PC-3 (cell line): ENCODE results near the gene CSRP1. TPM values are rescaled to one million over a fixed set of nuclear protein-coding genes. Genes with fewer than 3 reads are reported as not detected.
A peak's percentile ranks its signal among the peaks of the same experiment; 100 is the strongest.

Experiments used
- ATAC-seq: fragments of 200-7000 bp; cut with Tn5 transposase; 2 replicates; pipeline ENCODE4 v1.9.1; 2020; ENCODE audit warnings: mild to moderate bottlenecking, moderate library complexity
- BruUV-seq: library from RNA; stranded (reverse); fragments of 400-500 nt; replicated peaks from 2 replicates; lab custom pipeline; 2021; lab: Mats Ljungman, UMichigan
- CTCF ChIA-PET: fragments of 300-600 bp; sonication (Branson Sonifier 250); formaldehyde crosslinking; loops from one replicate; lab custom pipeline; 2022; ENCODE audit warnings: antibody characterized with exemption; lab: Charles Lee
- POLR2A ChIA-PET: fragments of 300-600 bp; sonication (Branson Sonifier 250); formaldehyde crosslinking; loops from one replicate; lab custom pipeline; 2022; ENCODE audit warnings: antibody characterized with exemption; ENCODE audit not compliant: unreplicated experiment; lab: Charles Lee
- DNase-seq: peaks from one replicate; pipeline ENCODE4 v3.0.0-alpha.2; 2015
- H2AFZ ChIP-seq: fragments of 300-600 bp; sonication (generic); 2 replicates; pipeline ENCODE4 v1.6.0; 2016; ENCODE audit warnings: antibody characterized with exemption, low read length
- H3F3A ChIP-seq: fragments of 300-600 bp; sonication (generic); one replicate; pipeline ENCODE4 v1.6.0; 2017; ENCODE audit warnings: antibody characterized with exemption, low read length, control low read depth, mild to moderate bottlenecking; ENCODE audit not compliant: unreplicated experiment
- H3K27ac ChIP-seq: fragments of 300-600 bp; sonication (generic); 2 replicates; pipeline ENCODE4 v1.5.1; 2016; ENCODE audit warnings: mild to moderate bottlenecking, low read length
- H3K27me3 ChIP-seq: fragments of 300-600 bp; sonication (generic); 2 replicates; pipeline ENCODE4 v1.6.1; 2016; ENCODE audit warnings: low read length, mixed read lengths
- H3K36me3 ChIP-seq: fragments of 300-600 bp; sonication (generic); 2 replicates; pipeline ENCODE4 v1.6.1; 2016; ENCODE audit warnings: low read depth, mixed run types, low read length, mixed read lengths
- H3K4me1 ChIP-seq: fragments of 300-600 bp; sonication (generic); 2 replicates; pipeline ENCODE4 v1.5.1; 2016; ENCODE audit warnings: low read length; ENCODE audit not compliant: insufficient read depth
- H3K4me2 ChIP-seq: fragments of 300-600 bp; sonication (generic); 2 replicates; pipeline ENCODE4 v1.6.0; 2016; ENCODE audit warnings: low read length
- H3K4me3 ChIP-seq: fragments of 300-600 bp; sonication (generic); 2 replicates; pipeline ENCODE4 v1.5.1; 2016; ENCODE audit warnings: mild to moderate bottlenecking, low read length, mixed read lengths
- H3K79me2 ChIP-seq: fragments of 300-600 bp; sonication (generic); 2 replicates; pipeline ENCODE4 v1.6.1; 2017; ENCODE audit warnings: low read length, mixed read lengths
- H3K9ac ChIP-seq: fragments of 300-600 bp; sonication (generic); 2 replicates; pipeline ENCODE4 v1.6.0; 2016; ENCODE audit warnings: mild to moderate bottlenecking, low read length
- H3K9me2 ChIP-seq: fragments of 300-600 bp; sonication (generic); replicated peaks from 2 replicates; pipeline ENCODE4 v1.6.1; 2016; ENCODE audit warnings: mixed run types, low read length, mixed read lengths
- H3K9me3 ChIP-seq: fragments of 300-600 bp; sonication (generic); 2 replicates; pipeline ENCODE4 v1.6.1; 2016; ENCODE audit warnings: low read length, mixed read lengths
- H4K20me1 ChIP-seq: fragments of 300-600 bp; sonication (generic); 2 replicates; pipeline ENCODE4 v1.6.1; 2016; ENCODE audit warnings: low read length, mixed read lengths
- CTCF ChIP-seq: fragments of 300-600 bp; sonication (generic); conservative IDR thresholded peaks from 2 replicates; pipeline ENCODE4 v1.5.1; 2017; ENCODE audit warnings: antibody characterized with exemption, low read depth, mild to moderate bottlenecking, low read length
- EZH2 ChIP-seq: fragments of 300-600 bp; sonication (generic); IDR thresholded peaks from one replicate; pipeline ENCODE4 v1.6.1; 2017; ENCODE audit warnings: antibody characterized with exemption, mild to moderate bottlenecking, low read length; ENCODE audit not compliant: unreplicated experiment
- EZH2phosphoT487 ChIP-seq: fragments of 300-600 bp; sonication (generic); IDR thresholded peaks from 2 replicates; pipeline ENCODE4 v1.6.1; 2018; ENCODE audit warnings: mild to moderate bottlenecking, antibody characterized with exemption, low read length, borderline replicate concordance
- intact Hi-C: fragments of 100-400 bp; cut with micrococcal nuclease; formaldehyde crosslinking; loops from 2 replicates; pipeline ENCODE4 v1.9.0; 2023
- total RNA-seq: library from RNA; depleted of rRNA; stranded (reverse); fragments of >200 nt; gene quantifications from 2 replicates; pipeline ENCODE4 v1.2.3, GENCODE V29; 2014

The CSRP1 gene
- total RNA-seq, 1 experiment from 2014 or later = 147 TPM

GRCh38 chr1:201491896-201492511, 14.9 kb downstream of the CSRP1 start:
- Histone ChIP-seq H3K27ac (no peak overlapping the region), H3K79me2 (no peaks in the 10 kb centered on the region)

GRCh38 chr1:201490708-201491131, 16.2 kb downstream of the CSRP1 start:
- ATAC-seq (no peak), DNase-seq (no peak)
- TF ChIP-seq CTCF = no peak
- no peak for TF ChIP-seq EZH2
- no peak for TF ChIP-seq EZH2phosphoT487
- ChIA-PET CTCF (interaction anchor here (0.9 kb wide), 1 partner anchor 9 kb away, joined by 3 read pairs; no protein-coding TSS in a partner anchor), POLR2A (no interaction called here)
- peaks cover 4% of the 10 kb centered on the region for H3F3A ChIP-seq
- no peak overlapping the region for H3K4me2 ChIP-seq
- no peak overlapping the region for H3K4me3 ChIP-seq
- no peak overlapping the region for H2AFZ ChIP-seq
- H3K79me2 ChIP-seq = no peaks in the 10 kb centered on the region
- BruUV-seq = no TSS peak
- H3K27ac ChIP-seq = 0 out of 2 replicates have a peak overlapping the region, but pooled peaks have one; percentile 1
- peaks cover 51% of the 10 kb centered on the region for H3K36me3 ChIP-seq
- no peaks in the 10 kb centered on the region for H3K9me3 ChIP-seq
- H4K20me1 ChIP-seq = no peaks in the 10 kb centered on the region
- H3K9ac ChIP-seq = no peak overlapping the region
- intact Hi-C loops = no loop called here
- no peaks in the 10 kb centered on the region for H3K27me3 ChIP-seq
- no peaks in the 10 kb centered on the region for H3K9me2 ChIP-seq
- peaks cover 27% of the 10 kb centered on the region for H3K4me1 ChIP-seq

More at GRCh38 chr1:201491896-201492511, 14.9 kb downstream of the CSRP1 start:
- ChIA-PET POLR2A (no interaction called here), CTCF (no interaction called here)
- Histone ChIP-seq H3K36me3 (peaks cover 47% of the 10 kb centered on the region), H3K9me2 (no peaks in the 10 kb centered on the region), H3K9me3 (no peaks in the 10 kb centered on the region), H3F3A (peaks cover 4% of the 10 kb centered on the region), H3K4me2 (no peak overlapping the region), H3K4me1 (peaks cover 27% of the 10 kb centered on the region), H4K20me1 (no peaks in the 10 kb centered on the region), H3K27me3 (no peaks in the 10 kb centered on the region), H3K9ac (no peak overlapping the region), H2AFZ (no peak overlapping the region), H3K4me3 (no peak overlapping the region)
- DNase-seq (no peak), ATAC-seq (no peak)
- no peak for TF ChIP-seq CTCF
- TF ChIP-seq EZH2 = no peak
- no peak for TF ChIP-seq EZH2phosphoT487
- no TSS peak for BruUV-seq
- intact Hi-C loops = no loop called here

GRCh38 chr1:201489643-201490261, 17.2 kb downstream of the CSRP1 start:
- TF ChIP-seq EZH2 (no peak), CTCF (no peak), EZH2phosphoT487 (no peak)
- intact Hi-C loops = loop anchor here (2.0 kb wide), 1 partner anchor 17 kb away; the partner anchor contains the start of gene CSRP1
- Histone ChIP-seq H3K9me2 (no peaks in the 10 kb centered on the region), H3K36me3 (peaks cover 51% of the 10 kb centered on the region), H3K4me3 (peak overlapping the region; percentile 34; the same call in 1 of the 2 replicates), H2AFZ (no peak overlapping the region), H3K9me3 (no peaks in the 10 kb centered on the region), H4K20me1 (no peaks in the 10 kb centered on the region), H3K27ac (peak overlapping the region; percentile 79), H3F3A (peaks cover 4% of the 10 kb centered on the region), H3K4me1 (peaks cover 27% of the 10 kb centered on the region), H3K9ac (peak overlapping the region; percentile 31; the same call in 1 of the 2 replicates), H3K4me2 (peak overlapping the region; percentile 54), H3K79me2 (no peaks in the 10 kb centered on the region), H3K27me3 (no peaks in the 10 kb centered on the region)
- POLR2A ChIA-PET = no interaction called here
- DNase-seq (no peak), ATAC-seq (peak; percentile 42)
- TSS peak; percentile 99 for BruUV-seq
- CTCF ChIA-PET = interaction anchor here (0.5 to 1.4 kb wide), 3 partner anchors 9 to 634 kb away, joined by 3 to 4 read pairs (median 3); no protein-coding TSS in a partner anchor
